OCI-LY7 (cell line): ENCODE results near the gene ZC3H12D. TPM values are rescaled to one million over a fixed set of nuclear protein-coding genes. Genes with fewer than 3 reads are reported as not detected.

Experiments used
- BruUV-seq: library from RNA; stranded (reverse); fragments of 400-500 nt; replicated peaks from 2 replicates; lab custom pipeline; 2021; lab: Mats Ljungman, UMichigan
- CTCF ChIA-PET: fragments of 300-600 bp; sonication (Branson Sonifier 250); formaldehyde crosslinking; loops from one replicate; lab custom pipeline; 2022; ENCODE audit warnings: antibody characterized with exemption; ENCODE audit not compliant: unreplicated experiment; lab: Charles Lee
- POLR2A ChIA-PET: fragments of 300-600 bp; sonication (Branson Sonifier 250); formaldehyde crosslinking; loops from one replicate; lab custom pipeline; 2022; ENCODE audit warnings: antibody characterized with exemption; lab: Charles Lee
- DNase-seq: peaks from one replicate; pipeline ENCODE4 v3.0.0-alpha.2; 2015; ENCODE audit warnings: low spot score
- H2AFZ ChIP-seq: fragments of 200-600 bp; sonication (generic), shearing (Covaris generic); 2 replicates; pipeline ENCODE4 v1.6.1; 2014; ENCODE audit warnings: mild to moderate bottlenecking, antibody characterized with exemption, low read length, moderate library complexity
- H3K27ac ChIP-seq: fragments of 200-600 bp; sonication (generic); 2 replicates; pipeline ENCODE4 v1.5.1; 2014; ENCODE audit warnings: mixed run types, low read depth, mild to moderate bottlenecking, moderate library complexity, low read length, inconsistent platforms; ENCODE audit not compliant: poor library complexity, severe bottlenecking
- H3K36me3 ChIP-seq: fragments of 200-600 bp; sonication (generic); 2 replicates; pipeline ENCODE4 v1.6.1; 2014; ENCODE audit warnings: mild to moderate bottlenecking, antibody characterized with exemption, low read length, moderate library complexity, mixed read lengths; ENCODE audit not compliant: insufficient read depth
- H3K4me1 ChIP-seq: fragments of 200-600 bp; sonication (generic); 2 replicates; pipeline ENCODE4 v1.5.1; 2014; ENCODE audit warnings: mild to moderate bottlenecking, low read length; ENCODE audit not compliant: insufficient read depth, poor library complexity, severe bottlenecking
- H3K4me2 ChIP-seq: fragments of 200-600 bp; sonication (generic); 2 replicates; pipeline ENCODE4 v1.6.1; 2014; ENCODE audit warnings: mild to moderate bottlenecking, low read length
- H3K4me3 ChIP-seq: fragments of 200-600 bp; sonication (generic); 2 replicates; pipeline ENCODE4 v1.5.1; 2014; ENCODE audit warnings: mild to moderate bottlenecking, low read depth, low read length; ENCODE audit not compliant: poor library complexity, severe bottlenecking
- H3K79me2 ChIP-seq: fragments of 200-600 bp; sonication (generic); 2 replicates; pipeline ENCODE4 v1.6.1; 2016; ENCODE audit warnings: low read depth, mild to moderate bottlenecking, low read length, moderate library complexity, mixed read lengths; ENCODE audit not compliant: insufficient read depth
- H3K9me2 ChIP-seq: fragments of 200-600 bp; sonication (generic); 2 replicates; pipeline ENCODE4 v1.6.1; 2016; ENCODE audit warnings: mild to moderate bottlenecking, low read length, mixed read lengths; ENCODE audit not compliant: insufficient read depth
- H3K9me3 ChIP-seq: fragments of 200-600 bp; sonication (generic); 2 replicates; pipeline ENCODE4 v1.6.1; 2014; ENCODE audit warnings: mild to moderate bottlenecking, mixed run types, low read length, mixed read lengths
- H4K20me1 ChIP-seq: fragments of 200-600 bp; sonication (generic); 2 replicates; pipeline ENCODE4 v1.6.1; 2014; ENCODE audit warnings: mild to moderate bottlenecking, antibody characterized with exemption, low read length, moderate library complexity, mixed read lengths; ENCODE audit not compliant: insufficient read depth
- CTCF ChIP-seq: fragments of 200-600 bp; sonication (generic); conservative IDR thresholded peaks from 2 replicates; pipeline ENCODE4 v1.5.1; 2014; ENCODE audit warnings: mild to moderate bottlenecking, antibody characterized with exemption, low read length, moderate library complexity, mixed read lengths
- EZH2phosphoT487 ChIP-seq: fragments of 200-600 bp; sonication (generic); IDR thresholded peaks from 2 replicates; pipeline ENCODE4 v1.6.1; 2018; ENCODE audit warnings: low read depth, borderline replicate concordance, mild to moderate bottlenecking, mixed run types, antibody characterized with exemption, low read length, moderate library complexity, mixed read lengths
- intact Hi-C: fragments of 100-400 bp; cut with micrococcal nuclease; formaldehyde crosslinking; loops from one replicate; pipeline ENCODE4 v1.10.0; 2022; ENCODE audit not compliant: unreplicated experiment
- total RNA-seq, 2 experiments: library from RNA; depleted of rRNA in 1 of 2; stranded (reverse); fragments of >200 nt in 1 of 2; shearing (Covaris generic) in 1 of 2; gene quantifications; 2 replicates each; pipeline ENCODE4 v1.2.3, GENCODE V29; 2014 to 2022

Gene ZC3H12D
- total RNA-seq, 2 experiments from 2014 or later, result 12.8 to 22.6 TPM

- H2AFZ ChIP-seq, result no peak overlapping the region
- no peak overlapping the region for H3K4me3 ChIP-seq
- intact Hi-C loops, result loop anchor here (10.0 kb wide), 1 partner anchor 196 kb away; the partner anchor contains the start of gene TAB2
- H3K27ac ChIP-seq, result no peak overlapping the region
- CTCF ChIA-PET, result interaction anchor here (0.5 to 0.7 kb wide), 2 partner anchors 260 to 727 kb away, joined by 3 read pairs; no protein-coding TSS in a partner anchor
- no peaks in the 10 kb centered on the region for H3K79me2 ChIP-seq
- BruUV-seq, result no TSS peak
- no peak for DNase-seq
- TF ChIP-seq CTCF (no peak), EZH2phosphoT487 (no peak)
- H3K4me2 ChIP-seq, result no peak overlapping the region
- no peaks in the 10 kb centered on the region for H4K20me1 ChIP-seq
- no peaks in the 10 kb centered on the region for H3K9me3 ChIP-seq
- no peaks in the 10 kb centered on the region for H3K9me2 ChIP-seq
- POLR2A ChIA-PET, result interaction anchor here (0.7 to 1.6 kb wide), 3 partner anchors 16 to 45 kb away, joined by 3 to 7 read pairs (median 3); no protein-coding TSS in a partner anchor
- H3K36me3 ChIP-seq, result peaks cover 54% of the 10 kb centered on the region
- no peaks in the 10 kb centered on the region for H3K4me1 ChIP-seq
These were observed 26.1 kb upstream of the ZC3H12D start for GRCh38 chr6:149510793-149511512.

- Histone ChIP-seq H3K4me2 (no peak overlapping the region), H3K79me2 (no peaks in the 10 kb centered on the region), H3K4me1 (no peaks in the 10 kb centered on the region), H3K36me3 (peaks cover 52% of the 10 kb centered on the region; the same call in 1 of the 2 replicates), H3K9me3 (no peaks in the 10 kb centered on the region), H2AFZ (no peak overlapping the region), H3K9me2 (no peaks in the 10 kb centered on the region), H3K27ac (no peak overlapping the region), H4K20me1 (no peaks in the 10 kb centered on the region), H3K4me3 (no peak overlapping the region)
- BruUV-seq, result no TSS peak
- no peak for TF ChIP-seq CTCF
- TF ChIP-seq EZH2phosphoT487, result no peak
- CTCF ChIA-PET, result no interaction called here
- intact Hi-C loops, result no loop called here
- no peak for DNase-seq
- POLR2A ChIA-PET, result interaction anchor here (0.8 to 2.9 kb wide), 5 partner anchors 15 to 35 kb away, joined by 3 to 16 read pairs (median 3); partner anchors contain the start of gene ZC3H12D
These were observed 23.7 kb upstream of the ZC3H12D start for GRCh38 chr6:149508485-149508884.

- DNase-seq, result no peak
- H2AFZ ChIP-seq, result no peak overlapping the region
- no peaks in the 10 kb centered on the region for H4K20me1 ChIP-seq
- H3K79me2 ChIP-seq, result no peaks in the 10 kb centered on the region
- no peak overlapping the region for H3K4me2 ChIP-seq
- intact Hi-C loops, result no loop called here
- no peaks in the 10 kb centered on the region for H3K9me3 ChIP-seq
- ChIA-PET CTCF (no interaction called here), POLR2A (interaction anchor here (0.6 to 2.3 kb wide), 10 partner anchors 9 to 345 kb away, joined by 3 to 11 read pairs (median 3); partner anchors contain the start of gene ZC3H12D)
- H3K27ac ChIP-seq, result no peak overlapping the region
- no peak overlapping the region for H3K4me3 ChIP-seq
- no TSS peak for BruUV-seq
- no peaks in the 10 kb centered on the region for H3K9me2 ChIP-seq
- no peak for TF ChIP-seq EZH2phosphoT487
- no peak for TF ChIP-seq CTCF
- peaks cover 31% of the 10 kb centered on the region; the same call in 1 of the 2 replicates for H3K36me3 ChIP-seq
- no peaks in the 10 kb centered on the region for H3K4me1 ChIP-seq
These were observed 19.1 kb upstream of the ZC3H12D start for GRCh38 chr6:149503872-149504271.
